Panc1 (cell line): ENCODE data around the gene PTPRK. TPM values are rescaled to one million over a fixed set of nuclear protein-coding genes. Genes with fewer than 3 reads are reported as not detected.

Experiments
- ATAC-seq: fragments of 200-7000 bp; cut with Tn5 transposase; 2 replicates; pipeline ENCODE4 v1.9.1; 2020; ENCODE audit warnings: mild to moderate bottlenecking, moderate library complexity
- BruUV-seq: library from RNA; stranded (reverse); fragments of 400-500 nt; replicated peaks from 2 replicates; lab custom pipeline; 2021; lab: Mats Ljungman, UMichigan
- CTCF ChIA-PET: fragments of 300-600 bp; sonication (Branson Sonifier 250); formaldehyde crosslinking; loops from one replicate; lab custom pipeline; 2022; ENCODE audit warnings: antibody characterized with exemption; lab: Charles Lee
- POLR2A ChIA-PET: fragments of 300-600 bp; sonication (Branson Sonifier 250); formaldehyde crosslinking; loops from one replicate; lab custom pipeline; 2022; ENCODE audit warnings: antibody characterized with exemption; lab: Charles Lee
- DNase-seq: peaks from one replicate; pipeline ENCODE4 v3.0.0-alpha.2; 2010; ENCODE audit warnings: low read depth, low spot score
- H3K27ac ChIP-seq: 2 replicates; pipeline ENCODE4 v1.5.1; 2011; ENCODE audit warnings: mild to moderate bottlenecking, low read length, inconsistent platforms
- H3K27me3 ChIP-seq: fragments of 200-500 bp; sonication (Bioruptor generic); 2 replicates; pipeline ENCODE4 v1.6.0; 2014; ENCODE audit warnings: low read length, inconsistent platforms; ENCODE audit not compliant: control insufficient read depth, insufficient read depth
- H3K36me3 ChIP-seq: fragments of 200-500 bp; sonication (Bioruptor generic); 2 replicates; pipeline ENCODE4 v1.5.1; 2014; ENCODE audit warnings: inconsistent platforms, mild to moderate bottlenecking, low read length, moderate library complexity; ENCODE audit not compliant: control insufficient read depth, insufficient read depth
- H3K4me1 ChIP-seq: 2 replicates; pipeline ENCODE4 v1.5.1; 2011; ENCODE audit warnings: inconsistent platforms, mild to moderate bottlenecking, low read length, moderate library complexity; ENCODE audit not compliant: control insufficient read depth, insufficient read depth
- H3K4me3 ChIP-seq, 2 experiments: 2 replicates each; pipeline ENCODE4 v1.5.1; 2011 to 2012; ENCODE audit warnings: low read depth in 2 of 2, low read length in 2 of 2, mild to moderate bottlenecking in 2 of 2, inconsistent platforms in 1 of 2, moderate library complexity in 1 of 2
- H3K9me3 ChIP-seq: fragments of 200-500 bp; sonication (Bioruptor generic); 2 replicates; pipeline ENCODE4 v1.5.1; 2014; ENCODE audit warnings: low read depth, mild to moderate bottlenecking, inconsistent platforms, low read length, moderate library complexity; ENCODE audit not compliant: control insufficient read depth, insufficient read depth
- POLR2AphosphoS5 ChIP-seq: IDR thresholded peaks from 2 replicates; pipeline ENCODE4 v1.6.1; 2012; ENCODE audit warnings: mild to moderate bottlenecking, low read depth, low read length, moderate library complexity
- SIN3A ChIP-seq: IDR thresholded peaks from 2 replicates; pipeline ENCODE4 v1.6.1; 2012; ENCODE audit warnings: low read depth, mild to moderate bottlenecking, low read length, moderate library complexity, borderline replicate concordance; ENCODE audit not compliant: insufficient read depth
- TCF7L2 ChIP-seq: IDR thresholded peaks from 2 replicates; pipeline ENCODE4 v1.6.1; 2011; ENCODE audit warnings: mild to moderate bottlenecking, low read depth, low read length, inconsistent platforms
- in situ Hi-C: cut with HindIII; loops from 2 replicates; pipeline ENCODE4 v1.10.0; 2016; ENCODE audit warnings: low sequenced_read_pairs, low pct_unique_long_range_greater_than_20kb
- intact Hi-C: fragments of 100-400 bp; cut with micrococcal nuclease; formaldehyde crosslinking; loops from one replicate; pipeline ENCODE4 v1.10.0; 2022; ENCODE audit not compliant: unreplicated experiment
- total RNA-seq: library from RNA; stranded (reverse); gene quantifications from one replicate; pipeline ENCODE4 v1.2.1, GENCODE V29; 2021; ENCODE audit not compliant: unreplicated experiment
- TF ChIP-seq, protein P1 (sequence below), 2 experiments: IDR thresholded peaks; 2 replicates each; pipeline ENCODE4 v1.6.1; 2011 to 2012; ENCODE audit warnings: low read depth in 2 of 2, control low read depth in 1 of 2, low read length in 1 of 2, mild to moderate bottlenecking in 1 of 2, moderate library complexity in 1 of 2; ENCODE audit not compliant: insufficient read depth in 1 of 2
- TF ChIP-seq, protein P2 (sequence below): fragments of 450-650 bp; IDR thresholded peaks from 2 replicates; pipeline ENCODE4 v1.5.1; 2017; ENCODE audit warnings: mild to moderate bottlenecking

PTPRK gene
- total RNA-seq, 1 experiment from 2014 or later = 61.8 TPM

DNA sequence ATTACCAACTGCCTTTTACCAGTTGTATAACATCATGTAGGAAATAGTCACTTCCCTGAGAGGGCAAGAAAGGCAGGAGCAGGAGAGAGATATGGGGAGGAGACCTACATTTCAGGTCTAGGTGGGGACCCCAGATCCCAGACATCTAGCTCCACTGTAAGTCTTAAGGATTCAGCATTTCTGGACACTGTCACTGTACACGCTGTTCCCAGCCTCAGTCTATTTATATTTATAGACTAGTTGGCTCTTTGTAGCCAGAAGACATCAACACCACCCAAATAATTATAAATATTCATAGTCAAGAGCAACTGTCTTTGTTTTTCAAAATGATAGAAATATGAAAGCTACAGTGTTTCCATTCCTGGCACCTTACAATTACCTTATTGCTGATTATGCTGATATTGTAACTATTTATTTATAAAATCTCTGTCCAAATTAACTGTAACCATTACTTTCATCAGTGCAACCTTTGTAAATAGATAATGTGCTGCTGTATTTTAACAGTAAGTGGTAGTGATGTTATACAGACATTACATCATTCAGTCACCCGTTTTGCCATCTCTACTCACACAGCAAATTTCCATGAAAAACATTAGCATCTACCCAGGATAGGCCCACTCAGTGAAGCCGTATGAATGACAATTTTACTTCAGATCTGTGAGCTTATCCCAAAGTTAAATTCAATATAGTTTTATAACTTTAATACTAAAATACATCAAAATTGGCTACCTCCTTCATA lies 162.8 kb downstream of the PTPRK start:
- TF ChIP-seq, protein P1, sequence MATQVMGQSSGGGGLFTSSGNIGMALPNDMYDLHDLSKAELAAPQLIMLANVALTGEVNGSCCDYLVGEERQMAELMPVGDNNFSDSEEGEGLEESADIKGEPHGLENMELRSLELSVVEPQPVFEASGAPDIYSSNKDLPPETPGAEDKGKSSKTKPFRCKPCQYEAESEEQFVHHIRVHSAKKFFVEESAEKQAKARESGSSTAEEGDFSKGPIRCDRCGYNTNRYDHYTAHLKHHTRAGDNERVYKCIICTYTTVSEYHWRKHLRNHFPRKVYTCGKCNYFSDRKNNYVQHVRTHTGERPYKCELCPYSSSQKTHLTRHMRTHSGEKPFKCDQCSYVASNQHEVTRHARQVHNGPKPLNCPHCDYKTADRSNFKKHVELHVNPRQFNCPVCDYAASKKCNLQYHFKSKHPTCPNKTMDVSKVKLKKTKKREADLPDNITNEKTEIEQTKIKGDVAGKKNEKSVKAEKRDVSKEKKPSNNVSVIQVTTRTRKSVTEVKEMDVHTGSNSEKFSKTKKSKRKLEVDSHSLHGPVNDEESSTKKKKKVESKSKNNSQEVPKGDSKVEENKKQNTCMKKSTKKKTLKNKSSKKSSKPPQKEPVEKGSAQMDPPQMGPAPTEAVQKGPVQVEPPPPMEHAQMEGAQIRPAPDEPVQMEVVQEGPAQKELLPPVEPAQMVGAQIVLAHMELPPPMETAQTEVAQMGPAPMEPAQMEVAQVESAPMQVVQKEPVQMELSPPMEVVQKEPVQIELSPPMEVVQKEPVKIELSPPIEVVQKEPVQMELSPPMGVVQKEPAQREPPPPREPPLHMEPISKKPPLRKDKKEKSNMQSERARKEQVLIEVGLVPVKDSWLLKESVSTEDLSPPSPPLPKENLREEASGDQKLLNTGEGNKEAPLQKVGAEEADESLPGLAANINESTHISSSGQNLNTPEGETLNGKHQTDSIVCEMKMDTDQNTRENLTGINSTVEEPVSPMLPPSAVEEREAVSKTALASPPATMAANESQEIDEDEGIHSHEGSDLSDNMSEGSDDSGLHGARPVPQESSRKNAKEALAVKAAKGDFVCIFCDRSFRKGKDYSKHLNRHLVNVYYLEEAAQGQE (IDR thresholded peaks at IDR 0.05; ENCODE audit: insufficient read depth in 1 of 2, low read depth in 2 of 2, low read length in 1 of 2) = no peak
- TF ChIP-seq SIN3A (no peak), TCF7L2 (no peak), POLR2AphosphoS5 (no peak)
- TF ChIP-seq, protein P2, sequence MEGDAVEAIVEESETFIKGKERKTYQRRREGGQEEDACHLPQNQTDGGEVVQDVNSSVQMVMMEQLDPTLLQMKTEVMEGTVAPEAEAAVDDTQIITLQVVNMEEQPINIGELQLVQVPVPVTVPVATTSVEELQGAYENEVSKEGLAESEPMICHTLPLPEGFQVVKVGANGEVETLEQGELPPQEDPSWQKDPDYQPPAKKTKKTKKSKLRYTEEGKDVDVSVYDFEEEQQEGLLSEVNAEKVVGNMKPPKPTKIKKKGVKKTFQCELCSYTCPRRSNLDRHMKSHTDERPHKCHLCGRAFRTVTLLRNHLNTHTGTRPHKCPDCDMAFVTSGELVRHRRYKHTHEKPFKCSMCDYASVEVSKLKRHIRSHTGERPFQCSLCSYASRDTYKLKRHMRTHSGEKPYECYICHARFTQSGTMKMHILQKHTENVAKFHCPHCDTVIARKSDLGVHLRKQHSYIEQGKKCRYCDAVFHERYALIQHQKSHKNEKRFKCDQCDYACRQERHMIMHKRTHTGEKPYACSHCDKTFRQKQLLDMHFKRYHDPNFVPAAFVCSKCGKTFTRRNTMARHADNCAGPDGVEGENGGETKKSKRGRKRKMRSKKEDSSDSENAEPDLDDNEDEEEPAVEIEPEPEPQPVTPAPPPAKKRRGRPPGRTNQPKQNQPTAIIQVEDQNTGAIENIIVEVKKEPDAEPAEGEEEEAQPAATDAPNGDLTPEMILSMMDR = no peak
- Histone ChIP-seq H3K36me3 (no peaks in the 10 kb centered on the region), H3K27me3 (no peaks in the 10 kb centered on the region), H3K27ac (no peak overlapping the region), H3K9me3 (no peaks in the 10 kb centered on the region), H3K4me1 (no peaks in the 10 kb centered on the region), H3K4me3 (no peak overlapping the region)
- no TSS peak for BruUV-seq
- intact Hi-C loops = no loop called here
- CTCF ChIA-PET = no interaction called here
- ATAC-seq (no peak), DNase-seq (no peak)
- POLR2A ChIA-PET = no interaction called here
- in situ Hi-C loops = no loop called here

DNA sequence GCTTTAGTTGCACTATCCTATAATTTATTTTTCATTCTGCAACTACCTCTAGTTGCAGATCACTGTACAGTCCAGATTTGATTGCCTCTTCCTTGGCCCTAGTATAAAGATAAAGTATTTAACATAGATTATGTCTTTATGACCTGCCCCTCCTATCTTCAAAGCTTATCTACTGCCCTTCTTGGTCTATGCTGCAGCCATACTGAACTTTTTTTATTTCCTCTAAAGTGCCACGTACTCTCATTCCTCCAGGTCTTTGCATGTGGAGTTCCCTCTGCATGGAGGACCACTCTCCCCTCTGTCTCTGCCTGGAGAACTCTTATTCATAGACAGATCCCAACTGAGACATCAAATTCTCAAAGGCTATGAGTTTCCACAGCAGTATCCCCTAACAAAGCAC lies 168.0 kb downstream of the PTPRK start:
- ATAC-seq (no peak), DNase-seq (no peak)
- H3K4me1 ChIP-seq = no peaks in the 10 kb centered on the region
- TF ChIP-seq, protein P1 (IDR thresholded peaks at IDR 0.05; ENCODE audit: insufficient read depth in 1 of 2, low read depth in 2 of 2, low read length in 1 of 2) = no peak
- no peak for TF ChIP-seq SIN3A
- TF ChIP-seq, protein P2 = no peak
- no peak for TF ChIP-seq TCF7L2
- TF ChIP-seq POLR2AphosphoS5 = no peak
- CTCF ChIA-PET = no interaction called here
- H3K9me3 ChIP-seq = no peaks in the 10 kb centered on the region
- in situ Hi-C loops = no loop called here
- intact Hi-C loops = no loop called here
- no peaks in the 10 kb centered on the region for H3K36me3 ChIP-seq
- no peaks in the 10 kb centered on the region for H3K27me3 ChIP-seq
- no TSS peak for BruUV-seq
- H3K27ac ChIP-seq = no peak overlapping the region
- POLR2A ChIA-PET = no interaction called here
- H3K4me3 ChIP-seq = no peak overlapping the region
